ENCODE data around the gene CSGALNACT2. TPM values are rescaled to one million over a fixed set of nuclear protein-coding genes. Genes with fewer than 3 reads are reported as not detected.

CSGALNACT2 gene
- total RNA-seq, 8 experiments from 2014 or later: 6.6 to 22.9 (median 11.8) TPM

GRCh38 chr10:43128331-43128730 lies 9.9 kb upstream of the CSGALNACT2 start:
- ATAC-seq (replicated peaks in 6 of 8): no peak
- no peak overlapping the region for H3K4me3 ChIP-seq
- H3K27ac ChIP-seq: no peak overlapping the region
- in situ Hi-C loops (cut with MboI; ENCODE audit: low pct_unique_long_range_greater_than_20kb in 2 of 9, low sequenced_read_pairs in 9 of 9, unreplicated experiment in 9 of 9): no loop called here
- WGBS, 10 experiments: 38 to 91% (median 70%) methylated on average over 2 to 7 of the region's 8 CpGs; no CpG with 5 or more reads in 2 of the 10 experiments
- H3K4me1 ChIP-seq (replicated peaks in 1 of 2): peaks cover 0 to under 1% of the 10 kb centered on the region in 2 donors

GRCh38 chr10:43128958-43129706 lies 9.1 kb upstream of the CSGALNACT2 start:
- H3K27ac ChIP-seq: no peak overlapping the region
- H3K4me3 ChIP-seq: no peak overlapping the region
- in situ Hi-C loops (cut with MboI; ENCODE audit: low pct_unique_long_range_greater_than_20kb in 2 of 9, low sequenced_read_pairs in 9 of 9, unreplicated experiment in 9 of 9): no loop called here
- WGBS, 10 experiments: 0 to 94% (median 79%) methylated on average over 1 to 4 of the region's 6 CpGs; no CpG with 5 or more reads in 4 of the 10 experiments
- peak in 3 of 8 experiments; percentile 62 to 98 (median 94) for ATAC-seq (replicated peaks in 6 of 8)
- H3K4me1 ChIP-seq (replicated peaks in 1 of 2): no peaks in the 10 kb centered on the region

DNA sequence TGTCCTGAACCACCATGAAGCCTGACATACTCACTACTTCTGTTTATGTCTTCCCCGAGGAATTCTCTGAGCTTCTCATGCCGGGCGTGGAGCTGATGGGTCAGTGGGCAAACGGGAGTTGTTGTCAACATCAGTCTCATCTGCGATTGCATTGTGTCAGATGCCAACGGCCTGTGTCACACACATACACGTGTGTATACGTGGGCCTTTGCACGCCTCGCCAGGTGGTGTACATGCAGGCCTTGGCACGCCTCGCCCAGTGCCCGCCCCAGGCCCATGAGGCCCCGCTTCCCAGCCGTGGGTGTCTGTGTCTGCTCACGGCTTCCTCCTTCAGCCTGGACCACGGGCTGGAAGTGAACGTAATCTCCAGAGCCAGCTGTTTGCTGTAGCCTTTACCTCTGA lies 7.5 kb upstream of the CSGALNACT2 start:
- no peak overlapping the region for H3K27ac ChIP-seq
- in situ Hi-C loops (cut with MboI; ENCODE audit: low pct_unique_long_range_greater_than_20kb in 2 of 9, low sequenced_read_pairs in 9 of 9, unreplicated experiment in 9 of 9): no loop called here
- H3K4me3 ChIP-seq: no peak overlapping the region
- no peaks in the 10 kb centered on the region for H3K4me1 ChIP-seq (replicated peaks in 1 of 2)
- no peak for ATAC-seq (replicated peaks in 6 of 8)
- 72 to 84% (median 77%) methylated on average over 2 to 13 of the region's 18 CpGs; no CpG with 5 or more reads in 4 of the 10 experiments for WGBS, 10 experiments

GRCh38 chr10:43131256-43131655 lies 7.0 kb upstream of the CSGALNACT2 start:
- H3K4me3 ChIP-seq: no peak overlapping the region
- 63 to 100% (median 83%) methylated on average over 1 to 11 of the region's 11 CpGs; no CpG with 5 or more reads in 1 of the 10 experiments for WGBS, 10 experiments
- in situ Hi-C loops (cut with MboI; ENCODE audit: low pct_unique_long_range_greater_than_20kb in 2 of 9, low sequenced_read_pairs in 9 of 9, unreplicated experiment in 9 of 9): no loop called here

DNA sequence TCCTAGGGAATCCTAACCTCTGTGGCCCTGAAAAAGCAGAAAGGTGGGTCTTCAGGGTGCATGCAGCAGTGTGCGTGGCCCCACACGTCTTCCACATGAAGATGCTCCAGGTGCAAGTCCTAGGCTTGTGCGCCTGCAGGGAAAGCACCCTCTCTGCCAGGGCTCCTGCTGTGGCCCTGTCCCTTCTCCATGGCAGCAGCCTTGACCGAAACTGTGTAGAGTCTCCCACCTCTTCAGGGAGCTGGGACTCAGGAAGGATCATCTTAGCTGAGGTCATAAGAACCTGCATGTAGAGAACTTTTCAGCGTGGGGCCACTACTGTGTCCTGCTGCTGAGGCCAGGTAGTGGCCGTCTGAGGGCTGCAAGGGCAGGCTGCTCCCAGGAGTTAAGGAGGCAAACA lies 6.3 kb upstream of the CSGALNACT2 start:
- in situ Hi-C loops (cut with MboI; ENCODE audit: low pct_unique_long_range_greater_than_20kb in 2 of 9, low sequenced_read_pairs in 9 of 9, unreplicated experiment in 9 of 9): no loop called here
- peaks cover 5 to 10% of the 10 kb centered on the region in 2 donors for H3K4me1 ChIP-seq (replicated peaks in 1 of 2)
- no peak overlapping the region for H3K27ac ChIP-seq
- no peak overlapping the region for H3K4me3 ChIP-seq
- no peak for ATAC-seq (replicated peaks in 6 of 8)
- WGBS, 10 experiments: 60 to 86% (median 74%) methylated on average over 1 to 2 of the region's 6 CpGs; no CpG with 5 or more reads in 5 of the 10 experiments

More at GRCh38 chr10:43131256-43131655, 7.0 kb upstream of the CSGALNACT2 start:
- no peak overlapping the region for H3K27ac ChIP-seq
- no peak for ATAC-seq (replicated peaks in 6 of 8)
- peaks cover 0 to 3% of the 10 kb centered on the region in 2 donors for H3K4me1 ChIP-seq (replicated peaks in 1 of 2)

GRCh38 chr10:43132867-43133787 lies 5.1 kb upstream of the CSGALNACT2 start:
- in situ Hi-C loops (cut with MboI; ENCODE audit: low pct_unique_long_range_greater_than_20kb in 2 of 9, low sequenced_read_pairs in 9 of 9, unreplicated experiment in 9 of 9): no loop called here
- 0 to 80% (median 56%) methylated on average over 1 to 3 of the region's 3 CpGs; no CpG with 5 or more reads in 4 of the 10 experiments for WGBS, 10 experiments
- Histone ChIP-seq H3K4me3 (no peak overlapping the region), H3K27ac (no peak overlapping the region), H3K4me1 (replicated peaks in 1 of 2) (peaks cover 8 to 11% of the 10 kb centered on the region in 2 donors)
- no peak for ATAC-seq (replicated peaks in 6 of 8)

DNA sequence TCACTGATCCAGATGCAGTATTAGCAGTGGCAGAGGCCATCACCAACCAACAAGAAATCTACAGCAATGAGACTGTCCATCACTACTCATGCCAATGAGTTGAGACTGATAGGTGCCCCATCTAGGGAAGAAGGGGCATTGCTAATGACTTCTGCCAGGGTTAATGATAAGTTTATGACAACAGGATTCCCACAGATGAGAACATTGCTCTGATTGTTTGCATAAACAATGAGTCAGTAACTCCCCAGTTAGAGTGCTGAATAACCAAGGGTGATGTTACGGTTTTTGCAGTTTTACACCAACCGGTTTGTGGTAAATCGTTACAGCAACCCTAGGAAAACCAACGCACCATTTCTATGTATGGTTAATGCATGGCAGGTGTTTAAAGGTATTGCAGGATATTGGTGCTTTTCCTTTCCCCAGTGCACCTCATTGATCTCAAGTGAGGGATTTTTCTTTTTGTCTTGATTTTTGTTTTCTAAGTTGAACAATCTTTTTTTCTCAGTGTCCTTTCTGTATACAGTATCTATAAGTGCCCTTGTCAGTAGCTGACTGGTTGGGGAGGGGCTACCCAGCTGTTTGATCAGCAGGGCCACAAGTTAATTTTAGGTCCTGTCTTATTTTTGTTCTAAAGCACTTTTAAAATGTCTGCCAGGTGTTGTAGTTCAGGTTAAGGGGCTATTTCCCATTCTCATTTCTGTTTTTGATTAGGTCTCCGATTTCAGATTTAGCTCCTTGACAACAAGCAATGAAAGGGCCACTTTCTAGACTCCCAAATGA lies 3.9 kb upstream of the CSGALNACT2 start:
- in situ Hi-C loops (cut with MboI; ENCODE audit: low pct_unique_long_range_greater_than_20kb in 2 of 9, low sequenced_read_pairs in 9 of 9, unreplicated experiment in 9 of 9): no loop called here
- Histone ChIP-seq H3K27ac (no peak overlapping the region), H3K4me3 (no peak overlapping the region), H3K4me1 (replicated peaks in 1 of 2) (peaks cover 9 to 12% of the 10 kb centered on the region in 2 donors)
- ATAC-seq (replicated peaks in 6 of 8): no peak
- 59 to 100% (median 88%) methylated on average over 1 to 5 of the region's 5 CpGs; no CpG with 5 or more reads in 1 of the 10 experiments for WGBS, 10 experiments

GRCh38 chr10:43135064-43135463 lies 3.2 kb upstream of the CSGALNACT2 start:
- ATAC-seq (replicated peaks in 6 of 8): no peak
- 40 to 100% (median 94%) methylated on average over 1 to 5 of the region's 5 CpGs; no CpG with 5 or more reads in 2 of the 10 experiments for WGBS, 10 experiments
- Histone ChIP-seq H3K4me1 (replicated peaks in 1 of 2) (peaks cover 12 to 18% of the 10 kb centered on the region in 2 donors), H3K27ac (no peak overlapping the region), H3K4me3 (no peak overlapping the region)
- in situ Hi-C loops (cut with MboI; ENCODE audit: low pct_unique_long_range_greater_than_20kb in 2 of 9, low sequenced_read_pairs in 9 of 9, unreplicated experiment in 9 of 9): no loop called here

- peaks cover 12 to 18% of the 10 kb centered on the region in 2 donors for H3K4me1 ChIP-seq (replicated peaks in 1 of 2)
- H3K4me3 ChIP-seq: no peak overlapping the region
- in situ Hi-C loops (cut with MboI; ENCODE audit: low pct_unique_long_range_greater_than_20kb in 2 of 9, low sequenced_read_pairs in 9 of 9, unreplicated experiment in 9 of 9): no loop called here
- WGBS, 10 experiments: 20 to 100% (median 85%) methylated on average over 1 to 2 of the region's 2 CpGs; no CpG with 5 or more reads in 2 of the 10 experiments
- no peak for ATAC-seq (replicated peaks in 6 of 8)
- no peak overlapping the region for H3K27ac ChIP-seq
Measured at GRCh38 chr10:43135656-43136055, 2.6 kb upstream of the CSGALNACT2 start.

DNA sequence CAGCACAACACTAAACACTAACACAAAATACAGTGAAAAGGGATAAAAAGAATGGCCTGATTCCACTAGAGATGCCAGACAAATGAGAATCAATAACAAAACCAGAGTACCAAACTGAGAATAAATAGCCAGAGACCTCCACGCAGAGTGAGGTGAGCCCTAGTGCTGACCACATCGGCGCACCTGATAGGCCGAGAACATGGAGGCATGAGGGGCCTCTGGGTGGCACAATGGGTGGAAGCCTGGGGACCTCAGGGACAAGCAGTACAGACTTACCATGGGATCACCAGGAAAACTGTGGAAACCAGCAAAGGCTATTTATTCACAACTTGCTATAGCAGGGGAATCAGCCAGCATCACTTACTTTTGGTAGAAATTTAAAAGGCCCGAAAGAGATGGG lies 1.8 kb upstream of the CSGALNACT2 start:
- peaks cover 12 to 18% of the 10 kb centered on the region in 2 donors for H3K4me1 ChIP-seq (replicated peaks in 1 of 2)
- 40 to 100% (median 100%) methylated on average over 1 to 5 of the region's 5 CpGs; no CpG with 5 or more reads in 1 of the 10 experiments for WGBS, 10 experiments
- in situ Hi-C loops (cut with MboI; ENCODE audit: low pct_unique_long_range_greater_than_20kb in 2 of 9, low sequenced_read_pairs in 9 of 9, unreplicated experiment in 9 of 9): no loop called here
- H3K4me3 ChIP-seq: peak overlapping the region in 1 of 5 donors; percentile 97
- no peak for ATAC-seq (replicated peaks in 6 of 8)
- no peak overlapping the region for H3K27ac ChIP-seq

DNA sequence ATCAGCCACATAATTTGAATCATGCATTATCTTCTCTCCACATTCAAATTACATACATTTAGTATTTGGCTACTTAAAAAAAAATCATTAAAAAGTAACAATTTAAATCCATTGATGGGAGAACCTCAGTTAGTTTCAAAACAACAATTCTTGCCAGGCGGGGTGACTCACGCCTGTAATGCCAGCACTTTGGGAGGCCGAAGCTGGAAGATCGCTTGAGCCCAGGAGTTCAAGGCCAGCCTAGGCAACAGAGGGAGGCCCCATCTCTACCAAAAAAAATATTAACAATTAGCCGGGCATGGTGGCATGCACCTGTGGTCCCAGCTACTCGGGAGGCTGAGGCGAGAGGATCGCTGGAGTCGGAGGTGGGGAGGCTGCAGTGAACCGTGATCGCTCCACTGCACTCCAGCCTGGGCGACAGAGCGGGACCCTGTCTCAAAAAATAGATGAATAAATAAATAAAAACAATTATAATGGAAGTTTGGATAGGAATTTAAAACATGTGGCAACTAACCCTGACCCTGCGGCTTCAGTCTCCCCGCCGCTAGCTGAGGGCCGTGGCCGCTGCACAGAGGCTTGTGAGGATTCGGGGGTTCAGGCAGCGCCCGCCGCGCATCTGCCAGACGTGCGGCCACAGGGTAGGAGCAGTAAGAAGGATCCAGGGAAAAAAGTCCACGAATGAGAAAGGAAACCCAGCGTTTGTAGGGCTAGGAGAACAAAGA lies 1.1 kb upstream of the CSGALNACT2 start:
- ATAC-seq (replicated peaks in 6 of 8): peak in 4 of 8 experiments; percentile 1 to 6 (median 4)
- in situ Hi-C loops (cut with MboI; ENCODE audit: low pct_unique_long_range_greater_than_20kb in 2 of 9, low sequenced_read_pairs in 9 of 9, unreplicated experiment in 9 of 9): no loop called here
- peak overlapping the region; percentile 89 to 94 for H3K27ac ChIP-seq
- H3K4me1 ChIP-seq (replicated peaks in 1 of 2): peaks cover 12 to 18% of the 10 kb centered on the region in 2 donors
- H3K4me3 ChIP-seq: peak overlapping the region; percentile 63 to 98 (median 97)
- WGBS, 10 experiments: 0 to 72% (median 35%) methylated on average over 2 to 16 of the region's 27 CpGs; no CpG with 5 or more reads in 3 of the 10 experiments

- Histone ChIP-seq H3K4me3 (peak overlapping the region; percentile 63 to 98 (median 97)), H3K27ac (peak overlapping the region; percentile 89 to 94)
Measured at GRCh38 chr10:43137717-43138020, 576 bp upstream of the CSGALNACT2 start.

More at GRCh38 chr10:43137717-43138020, 576 bp upstream of the CSGALNACT2 start:
- peak; percentile 36 to 69 (median 54) for ATAC-seq (replicated peaks in 6 of 8)
- in situ Hi-C loops (cut with MboI; ENCODE audit: low pct_unique_long_range_greater_than_20kb in 2 of 9, low sequenced_read_pairs in 9 of 9, unreplicated experiment in 9 of 9): no loop called here
- peaks cover 12 to 18% of the 10 kb centered on the region in 2 donors for H3K4me1 ChIP-seq (replicated peaks in 1 of 2)
- WGBS, 10 experiments: 0 to 30% (median 0%) methylated on average over 2 to 3 of the region's 30 CpGs; no CpG with 5 or more reads in 7 of the 10 experiments

Measured in motor neuron (in vitro differentiated cells).